ENCODE data around the gene CIB1. TPM values are rescaled to one million over a fixed set of nuclear protein-coding genes. Genes with fewer than 3 reads are reported as not detected.

The CIB1 gene
- total RNA-seq, 1 donor from 2014 or later: 17.6 TPM

GRCh38 chr15:90201130-90201943 is 32.4 kb downstream of the CIB1 start, which contains the start of gene SEMA4B:
Gene SEMA4B (plus strand): TSS chr15:90201330. CDS start chr15:90201579, 249 bp downstream.
- TF ChIP-seq CTCF (IDR thresholded peaks at IDR 0.05; ENCODE audit: unreplicated experiment): no peak
- Mint-ChIP-seq H3K36me3 (no peaks in the 10 kb centered on the region), H3K27me3 (ENCODE audit: low read depth) (no peaks in the 10 kb centered on the region), H3K4me1 (peaks cover 11% of the 10 kb centered on the region), H3K4me3 (peak within 1 kb of the TSS; percentile 85), H3K27ac (peak within 1 kb of the TSS; percentile 66), H3K9me3 (no peaks in the 10 kb centered on the region)
- DNase-seq (ENCODE audit: low spot score in 2 of 2, unreplicated experiment in 2 of 2): peak; percentile 70 to 77

DNA sequence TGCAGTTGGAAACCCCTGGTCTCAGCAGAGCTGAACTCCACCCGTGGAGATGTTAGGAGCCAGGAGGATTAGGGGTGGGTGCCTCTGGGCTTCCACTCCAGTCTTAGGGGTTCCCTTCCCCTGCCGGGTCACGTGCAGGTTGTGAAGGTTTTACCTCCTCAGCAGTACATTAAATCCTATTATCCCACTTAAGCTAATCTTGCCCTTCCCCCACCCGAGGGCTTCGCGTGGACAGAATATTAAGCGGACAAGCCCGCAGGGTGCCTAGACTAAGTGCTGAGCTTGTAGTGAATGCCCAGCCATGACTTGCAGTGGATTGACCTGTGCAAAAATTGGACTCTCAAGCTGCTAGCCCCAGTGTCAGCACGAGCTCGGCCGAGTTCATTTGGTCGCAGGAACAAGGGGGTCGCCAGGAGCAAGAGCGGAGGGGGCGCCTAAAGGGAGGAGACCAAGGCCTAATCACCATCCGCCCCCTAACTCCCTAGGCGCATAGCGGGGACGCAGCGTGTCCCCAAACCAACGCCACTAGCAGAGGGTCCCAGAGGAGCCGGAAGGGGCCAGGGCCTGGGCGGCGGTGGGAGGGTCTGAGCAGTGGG is 33.1 kb downstream of the CIB1 start:
- H3K27ac Mint-ChIP-seq: peak overlapping the region; percentile 38

DNA sequence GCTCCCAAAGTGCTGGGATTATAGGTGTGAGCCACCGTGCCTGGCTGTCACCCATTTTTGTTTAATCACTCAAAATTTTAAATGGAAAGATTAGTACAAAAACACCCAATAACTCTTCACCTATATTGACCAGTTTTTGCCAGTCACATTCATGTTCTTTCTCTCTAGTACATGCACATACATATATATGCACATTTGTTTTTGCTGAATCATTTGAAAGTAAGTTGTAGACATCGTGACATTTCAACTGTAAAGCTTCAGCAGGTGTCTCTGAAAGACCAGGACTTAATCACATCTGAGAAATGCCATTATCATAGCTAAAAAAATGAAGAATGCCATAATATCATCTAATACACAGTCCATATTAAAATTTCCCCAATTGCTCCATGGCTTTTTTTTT is 39.1 kb downstream of the CIB1 start:
- Mint-ChIP-seq H3K36me3 (peaks cover 7% of the 10 kb centered on the region), H3K9me3 (no peaks in the 10 kb centered on the region), H3K27me3 (ENCODE audit: low read depth) (no peaks in the 10 kb centered on the region)

More for the DNA sequence above, 33.1 kb downstream of the CIB1 start:
- Mint-ChIP-seq H3K36me3 (no peaks in the 10 kb centered on the region), H3K4me1 (peaks cover 11% of the 10 kb centered on the region), H3K9me3 (no peaks in the 10 kb centered on the region), H3K27me3 (ENCODE audit: low read depth) (no peaks in the 10 kb centered on the region), H3K4me3 (peak overlapping the region; percentile 77)
- TF ChIP-seq CTCF (IDR thresholded peaks at IDR 0.05; ENCODE audit: unreplicated experiment): no peak
- no peak for DNase-seq (ENCODE audit: low spot score in 2 of 2, unreplicated experiment in 2 of 2)

DNA sequence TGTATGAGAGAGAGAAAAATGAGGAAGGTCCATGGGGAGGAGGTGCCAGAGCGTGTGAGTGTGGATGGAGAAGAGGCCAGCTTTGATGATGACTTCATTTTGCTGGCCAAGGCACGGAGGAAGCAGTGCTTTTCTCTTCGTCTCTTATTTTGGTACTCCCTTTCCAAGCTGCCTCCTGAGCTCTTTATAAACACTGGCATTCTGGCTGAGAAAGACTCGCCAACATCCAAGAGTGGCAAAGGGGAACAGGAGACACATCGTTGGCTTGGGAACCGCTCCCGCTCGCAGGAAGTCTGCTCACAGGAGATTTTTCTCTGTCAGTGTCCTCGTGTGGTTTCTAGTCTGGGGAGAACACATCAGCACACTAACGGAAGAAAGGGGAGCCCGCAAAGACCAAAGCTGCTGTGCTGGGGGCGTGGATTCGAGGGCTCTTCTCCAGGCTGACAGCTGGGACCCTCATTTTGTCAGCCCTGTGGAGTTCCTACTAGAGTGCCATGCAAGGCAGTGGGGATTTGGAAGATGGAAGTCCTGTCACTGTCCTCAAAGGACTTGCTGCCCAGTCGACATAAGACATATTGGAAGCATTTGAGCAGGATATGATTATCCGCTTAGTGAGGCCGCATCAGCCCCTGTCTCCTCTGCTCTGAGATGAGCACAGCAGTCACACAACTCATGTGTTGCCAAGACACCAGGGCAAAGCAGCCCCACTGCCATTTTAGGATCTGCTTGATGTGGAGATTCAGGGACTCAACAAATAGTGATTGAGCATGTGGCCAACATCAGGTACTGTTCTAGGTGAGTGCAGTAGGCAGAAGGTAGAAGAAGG is 40.6 kb downstream of the CIB1 start:
- Mint-ChIP-seq H3K9me3 (no peaks in the 10 kb centered on the region), H3K27ac (no peak overlapping the region), H3K36me3 (peaks cover 7% of the 10 kb centered on the region), H3K4me3 (no peak overlapping the region), H3K4me1 (peaks cover 14% of the 10 kb centered on the region), H3K27me3 (ENCODE audit: low read depth) (no peaks in the 10 kb centered on the region)
- TF ChIP-seq CTCF (IDR thresholded peaks at IDR 0.05; ENCODE audit: unreplicated experiment): no peak
- DNase-seq (ENCODE audit: low spot score in 2 of 2, unreplicated experiment in 2 of 2): no peak

More for the DNA sequence above, 39.1 kb downstream of the CIB1 start:
- no peak for TF ChIP-seq CTCF (IDR thresholded peaks at IDR 0.05; ENCODE audit: unreplicated experiment)
- no peak overlapping the region for H3K27ac Mint-ChIP-seq
- no peak for DNase-seq (ENCODE audit: low spot score in 2 of 2, unreplicated experiment in 2 of 2)
- H3K4me1 Mint-ChIP-seq: peaks cover 14% of the 10 kb centered on the region
- H3K4me3 Mint-ChIP-seq: no peak overlapping the region

DNA sequence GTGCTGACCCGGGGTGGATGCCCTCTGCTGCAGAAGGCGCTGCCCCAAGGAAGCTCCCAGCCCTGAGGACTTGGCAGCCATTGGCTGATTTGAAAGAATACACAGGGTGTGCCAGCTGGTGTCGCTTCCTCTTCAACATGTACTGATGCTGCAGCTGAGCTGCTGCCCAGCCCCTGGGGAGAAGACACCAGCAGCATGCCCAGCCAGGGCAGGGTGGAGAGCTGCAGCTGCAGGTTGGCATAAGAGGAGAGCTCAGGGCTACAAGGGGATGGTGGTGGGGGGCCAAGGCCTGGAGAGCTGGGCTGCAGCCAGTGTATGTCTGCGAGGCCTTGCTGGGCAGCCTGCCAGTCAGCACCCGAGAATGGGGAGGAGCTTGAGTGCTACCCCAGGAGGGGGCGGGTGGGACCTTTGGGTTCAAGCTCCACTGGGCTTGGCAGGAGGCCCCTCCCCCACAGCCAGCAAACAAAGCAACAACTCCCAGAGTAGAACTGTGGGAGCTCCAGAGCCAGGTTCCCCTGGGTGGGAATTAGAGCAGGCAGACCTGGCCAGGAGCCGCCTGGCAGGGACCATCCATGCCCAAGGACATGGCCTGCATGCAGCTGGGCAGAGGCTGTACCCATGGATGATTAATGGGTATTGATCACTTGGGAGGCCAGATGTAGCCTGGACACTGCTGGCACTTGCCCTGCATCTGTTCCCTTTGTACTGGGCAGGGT is 41.8 kb downstream of the CIB1 start:
- Mint-ChIP-seq H3K27ac (no peak overlapping the region), H3K27me3 (ENCODE audit: low read depth) (no peaks in the 10 kb centered on the region)

More for the DNA sequence above, 41.8 kb downstream of the CIB1 start:
- no peak for TF ChIP-seq CTCF (IDR thresholded peaks at IDR 0.05; ENCODE audit: unreplicated experiment)
- H3K36me3 Mint-ChIP-seq: peaks cover 7% of the 10 kb centered on the region
- DNase-seq (ENCODE audit: low spot score in 2 of 2, unreplicated experiment in 2 of 2): no peak
- peaks cover 14% of the 10 kb centered on the region for H3K4me1 Mint-ChIP-seq
- H3K9me3 Mint-ChIP-seq: no peaks in the 10 kb centered on the region
- H3K4me3 Mint-ChIP-seq: no peak overlapping the region

Data from mesothelial cell of epicardium (in vitro differentiated cells).